GM12873 (cell line): Measurements from ENCODE around the gene SCGB1D1.

Experiments
- CTCF ChIP-seq: IDR thresholded peaks from 2 replicates; pipeline ENCODE4 v1.5.1; 2012; ENCODE audit warnings: low read depth, mild to moderate bottlenecking, moderate library complexity, low read length, control low read depth; ENCODE audit not compliant: insufficient read depth; ENCODE audit errors: missing control alignments

The SCGB1D1 gene

DNA sequence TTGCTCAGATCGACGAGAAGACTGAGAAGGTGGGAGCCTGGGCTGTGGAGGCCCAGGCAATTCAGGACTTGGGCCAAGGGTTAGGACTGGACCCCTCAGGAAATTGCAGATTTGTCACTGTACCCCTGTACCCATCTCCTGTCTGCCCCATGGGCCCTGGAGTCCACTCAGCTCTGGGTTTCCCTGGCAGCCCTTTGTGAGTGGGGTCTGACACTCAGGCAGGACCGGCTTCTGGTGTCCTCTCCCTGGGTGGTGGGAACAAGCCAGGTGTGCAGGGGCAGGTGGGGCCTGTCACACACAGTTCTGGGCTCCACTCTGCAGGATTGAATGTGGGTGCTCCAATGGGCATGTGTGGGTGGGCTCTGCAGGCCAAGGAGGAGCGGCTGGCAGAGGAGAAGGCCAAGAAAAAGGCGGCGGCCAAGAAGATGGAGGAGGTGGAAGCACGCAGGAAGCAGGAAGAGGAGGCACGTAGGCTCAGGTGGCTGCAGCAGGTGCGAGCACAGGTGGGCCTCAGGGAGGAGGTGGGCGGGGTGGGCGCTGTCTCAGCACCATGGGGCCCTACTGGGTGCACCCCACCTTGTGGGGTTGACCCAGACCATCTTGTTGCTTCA is 44.6 kb upstream of the SCGB1D1 start:
- TF ChIP-seq CTCF, result no peak

- no peak for TF ChIP-seq CTCF
Measured at GRCh38 chr11:62146476-62147200, 43.4 kb upstream of the SCGB1D1 start.

DNA sequence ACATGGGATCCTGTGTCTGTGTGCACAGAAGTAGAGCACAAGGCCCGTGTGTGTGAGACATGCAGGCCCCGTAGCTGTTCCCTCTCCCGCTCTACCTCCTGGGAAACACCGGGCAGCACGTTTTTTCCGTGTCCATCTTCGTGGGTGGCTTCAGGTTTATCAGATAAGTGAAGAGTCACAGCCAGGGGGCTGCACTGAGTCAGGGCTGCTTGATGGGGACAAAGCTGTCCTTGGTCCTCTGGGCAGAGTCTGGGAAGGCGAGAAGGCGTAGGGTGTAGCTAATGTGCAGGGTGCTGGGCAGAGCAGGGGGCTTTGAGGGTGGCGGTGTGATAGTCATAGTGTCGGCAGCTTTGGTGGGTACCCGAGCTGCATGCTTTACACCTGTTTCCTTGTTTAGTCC is 42.5 kb upstream of the SCGB1D1 start:
- peak; percentile 1 for TF ChIP-seq CTCF

DNA sequence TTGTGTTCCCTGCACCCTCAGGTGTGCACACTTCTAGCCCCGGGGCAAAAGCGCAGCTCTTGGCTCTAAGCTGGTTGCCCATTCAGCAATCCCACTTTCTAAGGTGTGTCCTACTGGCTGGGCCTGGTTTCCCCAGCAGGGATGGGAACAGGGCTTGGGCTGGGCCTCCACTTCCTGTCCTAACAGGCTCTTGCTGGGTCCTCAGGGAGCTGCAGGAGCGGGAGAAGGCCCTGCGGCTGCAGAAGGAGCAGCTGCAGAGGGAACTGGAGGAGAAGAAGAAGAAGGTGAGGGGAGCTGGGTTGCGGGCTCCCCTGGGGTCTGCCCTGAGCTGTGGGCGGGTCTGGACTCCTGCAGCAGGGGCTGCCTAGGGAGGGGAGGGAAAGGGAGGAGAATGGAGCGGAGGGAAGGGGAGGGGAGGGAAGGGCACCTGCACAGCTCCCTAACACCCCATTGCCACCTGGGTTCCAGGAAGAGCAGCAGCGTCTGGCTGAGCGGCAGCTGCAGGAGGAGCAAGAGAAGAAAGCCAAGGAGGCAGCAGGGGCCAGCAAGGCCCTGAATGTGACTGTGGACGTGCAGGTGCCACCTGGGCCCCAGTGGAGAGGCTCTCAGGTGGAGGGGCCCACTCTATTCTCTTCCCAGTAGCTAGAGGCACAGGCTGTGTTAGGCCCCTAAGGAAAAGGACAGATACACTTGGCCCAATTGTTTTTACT is 41.6 kb upstream of the SCGB1D1 start:
- TF ChIP-seq CTCF, result no peak

DNA sequence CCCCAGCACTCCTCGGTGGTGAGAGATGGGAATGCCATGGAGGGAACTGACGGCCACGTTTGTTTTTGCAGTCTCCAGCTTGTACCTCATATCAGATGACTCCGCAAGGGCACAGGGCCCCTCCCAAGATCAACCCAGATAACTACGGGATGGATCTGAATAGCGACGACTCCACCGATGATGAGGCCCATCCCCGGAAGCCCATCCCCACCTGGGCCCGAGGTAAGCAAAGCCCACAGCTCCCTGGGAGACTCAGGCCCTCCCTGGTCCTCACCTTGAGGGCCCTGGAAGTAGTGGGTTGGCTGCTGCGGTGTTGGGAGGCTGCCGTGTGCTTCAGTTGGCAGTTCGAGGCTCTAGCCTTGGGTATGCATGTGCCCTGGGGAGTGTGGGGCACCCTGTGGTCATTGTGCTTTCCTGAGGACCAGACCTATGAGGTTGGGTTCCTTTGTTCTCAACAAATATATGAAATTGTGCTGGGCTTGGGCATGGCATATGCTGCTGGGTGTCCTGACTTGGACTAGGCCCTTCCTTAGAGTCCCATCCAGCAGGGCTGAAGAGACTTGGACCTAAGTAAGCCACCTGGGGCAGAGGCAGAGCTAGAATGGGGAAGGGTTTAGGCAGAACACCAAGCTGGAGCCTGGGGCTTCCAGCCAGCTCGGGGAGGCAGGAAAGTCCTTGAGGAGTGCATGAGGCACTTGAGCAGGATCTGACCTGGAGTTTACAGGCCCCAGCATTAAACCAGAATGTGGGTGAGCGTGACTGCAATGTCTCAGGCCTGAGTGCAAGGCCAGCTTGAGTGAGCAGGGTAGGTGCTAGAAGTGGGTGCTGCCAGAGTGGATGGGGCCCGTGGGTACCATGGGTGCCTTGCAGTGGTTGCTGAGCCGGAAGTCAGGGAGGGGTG is 39.8 kb upstream of the SCGB1D1 start:
- TF ChIP-seq CTCF, result no peak

- TF ChIP-seq CTCF, result no peak
Measured at GRCh38 chr11:62150887-62151736, 38.9 kb upstream of the SCGB1D1 start.
